RWPE2 (cell line): ENCODE data around the gene ABCB9.
A peak's percentile ranks its signal among the peaks of the same experiment; 100 is the strongest.

Experiments
- ATAC-seq: fragments of 200-7000 bp; cut with Tn5 transposase; 3 replicates; pipeline ENCODE4 v1.9.1; 2021; ENCODE audit warnings: low read depth
- DNase-seq: peaks from one replicate; pipeline ENCODE4 v3.0.0-alpha.2; 2020; ENCODE audit warnings: low spot score
- H3K27ac ChIP-seq: fragments of 450-650 bp; 2 replicates; pipeline ENCODE4 v1.5.1; 2017; ENCODE audit warnings: mild to moderate bottlenecking; ENCODE audit not compliant: poor library complexity, severe bottlenecking
- H3K27me3 ChIP-seq: fragments of 250-450 bp; sonication (Bioruptor Pico); 2 replicates; pipeline ENCODE4 v1.5.1; 2021; ENCODE audit warnings: mild to moderate bottlenecking, moderate library complexity; ENCODE audit not compliant: insufficient read depth, poor library complexity, severe bottlenecking
- H3K36me3 ChIP-seq: fragments of 250-450 bp; sonication (Bioruptor Pico); 2 replicates; pipeline ENCODE4 v1.5.1; 2020; ENCODE audit warnings: low read depth, mild to moderate bottlenecking, moderate library complexity
- H3K4me1 ChIP-seq: fragments of 250-450 bp; sonication (Bioruptor Pico); 2 replicates; pipeline ENCODE4 v1.5.1; 2021; ENCODE audit warnings: mild to moderate bottlenecking, moderate library complexity; ENCODE audit not compliant: insufficient read depth, poor library complexity, severe bottlenecking
- H3K4me3 ChIP-seq: fragments of 250-450 bp; sonication (Bioruptor Pico); 2 replicates; pipeline ENCODE4 v1.5.1; 2021; ENCODE audit warnings: mild to moderate bottlenecking, moderate library complexity; ENCODE audit not compliant: severe bottlenecking
- H3K9me3 ChIP-seq: fragments of 250-450 bp; sonication (Bioruptor Pico); 2 replicates; pipeline ENCODE4 v1.5.1; 2021; ENCODE audit warnings: mild to moderate bottlenecking, moderate library complexity; ENCODE audit not compliant: severe bottlenecking
- CTCF ChIP-seq: fragments of 450-650 bp; IDR thresholded peaks from one replicate; pipeline ENCODE4 v1.5.1; 2017; ENCODE audit warnings: mild to moderate bottlenecking, moderate library complexity; ENCODE audit not compliant: poor library complexity, severe bottlenecking

Gene ABCB9

GRCh38 chr12:122951979-122952892, 14.0 kb downstream of the ABCB9 start:
- H3K9me3 ChIP-seq, result no peaks in the 10 kb centered on the region
- no peak overlapping the region for H3K4me3 ChIP-seq
- DNase-seq (no peak), ATAC-seq (peak; percentile 93)
- no peaks in the 10 kb centered on the region; the same call in 1 of the 2 replicates for H3K36me3 ChIP-seq
- no peaks in the 10 kb centered on the region for H3K27me3 ChIP-seq
- peak; percentile 89 for TF ChIP-seq CTCF
- H3K27ac ChIP-seq, result peak overlapping the region; percentile 65
- H3K4me1 ChIP-seq, result peaks cover 14% of the 10 kb centered on the region

GRCh38 chr12:122951406-122951805, 14.9 kb downstream of the ABCB9 start:
- DNase-seq, result no peak
- 0 out of 3 replicates have a peak, but pooled peaks have one; percentile 16 for ATAC-seq
- Histone ChIP-seq H3K4me1 (peaks cover 19% of the 10 kb centered on the region), H3K27ac (peak overlapping the region; percentile 65), H3K36me3 (no peaks in the 10 kb centered on the region; the same call in 1 of the 2 replicates), H3K4me3 (no peak overlapping the region), H3K27me3 (no peaks in the 10 kb centered on the region), H3K9me3 (no peaks in the 10 kb centered on the region)
- TF ChIP-seq CTCF, result no peak

GRCh38 chr12:122949816-122950675, 16.2 kb downstream of the ABCB9 start:
- no peaks in the 10 kb centered on the region for H3K27me3 ChIP-seq
- no peak for TF ChIP-seq CTCF
- ATAC-seq, result no peak

GRCh38 chr12:122949405-122949804, 16.9 kb downstream of the ABCB9 start:
- no peaks in the 10 kb centered on the region for H3K9me3 ChIP-seq
- ATAC-seq, result no peak
- H3K27ac ChIP-seq, result no peak overlapping the region
- H3K36me3 ChIP-seq, result no peaks in the 10 kb centered on the region
- H3K4me1 ChIP-seq, result peaks cover 35% of the 10 kb centered on the region
- no peak for DNase-seq
- H3K4me3 ChIP-seq, result no peak overlapping the region
- TF ChIP-seq CTCF, result no peak
- no peaks in the 10 kb centered on the region for H3K27me3 ChIP-seq

More at GRCh38 chr12:122949816-122950675, 16.2 kb downstream of the ABCB9 start:
- Histone ChIP-seq H3K4me3 (no peak overlapping the region), H3K9me3 (no peaks in the 10 kb centered on the region), H3K4me1 (peaks cover 28% of the 10 kb centered on the region), H3K27ac (peak overlapping the region; percentile 65), H3K36me3 (no peaks in the 10 kb centered on the region)
- no peak for DNase-seq
